WERI-Rb-1 (cell line): ENCODE measurements around the gene LRFN3.

Experiments used
- DNase-seq: peaks from one replicate; pipeline ENCODE4 v3.0.0-alpha.2; 2020
- H3K27ac ChIP-seq: fragments of 250-450 bp; sonication (Bioruptor Pico); 2 replicates; pipeline ENCODE4 v1.5.1; 2020; ENCODE audit warnings: mild to moderate bottlenecking, moderate library complexity
- H3K27me3 ChIP-seq: fragments of 250-450 bp; sonication (Bioruptor Pico); 2 replicates; pipeline ENCODE4 v1.5.1; 2021; ENCODE audit warnings: mild to moderate bottlenecking, low read depth, moderate library complexity; ENCODE audit not compliant: insufficient read depth, severe bottlenecking
- H3K36me3 ChIP-seq: fragments of 250-450 bp; sonication (Bioruptor Pico); 2 replicates; pipeline ENCODE4 v1.5.1; 2020; ENCODE audit warnings: mild to moderate bottlenecking, moderate library complexity
- H3K4me3 ChIP-seq: 2 replicates; pipeline ENCODE4 v1.5.1; 2011; ENCODE audit warnings: low read depth, mild to moderate bottlenecking, control low read depth, low read length
- H3K9me3 ChIP-seq: fragments of 250-450 bp; sonication (Bioruptor Pico); 2 replicates; pipeline ENCODE4 v1.5.1; 2021; ENCODE audit warnings: mild to moderate bottlenecking, moderate library complexity; ENCODE audit not compliant: severe bottlenecking
- CTCF ChIP-seq: IDR thresholded peaks from 2 replicates; pipeline ENCODE4 v1.5.1; 2011; ENCODE audit warnings: low read depth, mild to moderate bottlenecking, control low read depth, inconsistent platforms, low read length

The LRFN3 gene

GRCh38 chr19:35931874-35932202 lies 4.3 kb upstream of the LRFN3 start:
- Histone ChIP-seq H3K27me3 (no peaks in the 10 kb centered on the region), H3K9me3 (no peaks in the 10 kb centered on the region), H3K36me3 (no peaks in the 10 kb centered on the region), H3K4me3 (no peak overlapping the region), H3K27ac (no peak overlapping the region)
- no peak for TF ChIP-seq CTCF
- no peak for DNase-seq

GRCh38 chr19:35932291-35932936 lies 3.8 kb upstream of the LRFN3 start:
- Histone ChIP-seq H3K27me3 (no peaks in the 10 kb centered on the region), H3K36me3 (no peaks in the 10 kb centered on the region; the same call in 1 of the 2 replicates), H3K4me3 (no peak overlapping the region), H3K9me3 (no peaks in the 10 kb centered on the region), H3K27ac (no peak overlapping the region)
- no peak for TF ChIP-seq CTCF
- no peak for DNase-seq

- no peaks in the 10 kb centered on the region for H3K9me3 ChIP-seq
- H3K4me3 ChIP-seq, result peak overlapping the region; percentile 53
- H3K27me3 ChIP-seq, result no peaks in the 10 kb centered on the region
- TF ChIP-seq CTCF, result no peak
- H3K27ac ChIP-seq, result peak overlapping the region; percentile 49
- DNase-seq, result no peak
- H3K36me3 ChIP-seq, result peaks cover 31% of the 10 kb centered on the region
Measured at GRCh38 chr19:35936738-35937268, 629 bp downstream of the LRFN3 start.

DNA sequence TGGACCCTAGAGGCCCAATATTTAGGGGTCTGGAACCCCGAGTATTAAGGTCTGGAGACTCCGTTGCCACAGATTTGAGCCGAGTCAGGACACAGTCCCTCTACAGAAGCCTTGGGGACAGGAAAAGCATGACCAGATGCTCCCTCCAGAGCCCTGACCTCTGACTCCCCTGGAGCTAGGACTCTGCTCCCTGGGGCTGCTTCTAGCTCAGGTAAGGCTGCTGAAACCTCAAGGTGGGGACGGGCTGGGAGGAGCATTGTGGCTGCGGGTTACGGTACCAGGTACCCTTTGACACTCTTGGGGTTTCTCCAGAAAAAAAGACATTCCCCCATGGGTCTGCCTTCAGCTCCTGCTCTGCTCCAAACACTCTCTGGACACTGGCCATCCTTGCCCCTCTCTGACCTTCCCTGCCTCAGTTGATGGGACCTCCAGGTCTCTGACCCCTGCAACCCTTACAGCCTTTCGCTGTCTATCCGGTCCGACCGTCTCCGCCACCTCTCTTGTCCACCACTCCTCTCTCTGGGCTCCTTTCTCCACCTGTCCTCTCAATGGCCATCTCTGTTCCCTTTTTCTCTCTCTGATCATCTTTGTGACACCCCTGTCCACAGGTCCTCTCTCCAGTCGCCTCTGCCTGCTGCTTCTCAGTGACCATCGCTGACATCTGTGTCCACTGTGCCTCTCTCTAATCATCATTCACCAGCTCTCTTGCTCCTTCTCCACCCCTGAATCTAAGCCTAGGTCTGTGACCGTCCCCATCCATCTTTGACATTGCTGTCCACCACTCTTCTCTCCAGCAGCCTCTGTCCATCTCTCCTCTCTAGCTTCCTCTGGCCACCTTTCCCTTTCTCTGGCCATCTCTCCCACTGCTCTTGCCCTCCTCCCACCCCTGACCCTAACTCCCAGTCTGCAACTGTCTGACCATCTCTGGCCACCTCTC lies 1.4 kb downstream of the LRFN3 start:
- H3K4me3 ChIP-seq, result peak overlapping the region; percentile 53
- H3K36me3 ChIP-seq, result peaks cover 39% of the 10 kb centered on the region
- no peaks in the 10 kb centered on the region for H3K27me3 ChIP-seq
- no peaks in the 10 kb centered on the region for H3K9me3 ChIP-seq
- DNase-seq, result no peak
- no peak overlapping the region for H3K27ac ChIP-seq
- no peak for TF ChIP-seq CTCF

- Histone ChIP-seq H3K27ac (no peak overlapping the region), H3K36me3 (peaks cover 41% of the 10 kb centered on the region), H3K27me3 (no peaks in the 10 kb centered on the region), H3K9me3 (no peaks in the 10 kb centered on the region), H3K4me3 (no peak overlapping the region)
- 0 out of 2 replicates have a peak, but pooled peaks have one; percentile 4 for TF ChIP-seq CTCF
- no peak for DNase-seq
Measured at GRCh38 chr19:35938282-35939224, 2.4 kb downstream of the LRFN3 start.
